PFSK-1 (cell line): ENCODE measurements around the gene ZBTB43.

Source experiments
- POLR2AphosphoS5 ChIP-seq: IDR thresholded peaks from 2 replicates; pipeline ENCODE4 v1.6.1; 2012; ENCODE audit warnings: low read depth, mild to moderate bottlenecking, control low read depth, low read length, moderate library complexity
- SIN3A ChIP-seq: IDR thresholded peaks from 2 replicates; pipeline ENCODE4 v1.6.1; 2012; ENCODE audit warnings: mild to moderate bottlenecking, low read length, moderate library complexity, borderline replicate concordance; ENCODE audit not compliant: insufficient read depth
- TAF1 ChIP-seq: IDR thresholded peaks from 2 replicates; pipeline ENCODE4 v1.6.1; 2012; ENCODE audit warnings: low read length, control low read depth, borderline replicate concordance; ENCODE audit not compliant: insufficient read depth
- TF ChIP-seq, protein P1 (sequence below), 2 experiments: IDR thresholded peaks; 2 replicates each; pipeline versions ENCODE4 v1.6.1 to v1.8.0; 2011 to 2012; ENCODE audit warnings: low read depth in 2 of 2, low read length in 2 of 2, control low read depth in 1 of 2, inconsistent platforms in 1 of 2, mild to moderate bottlenecking in 1 of 2, moderate library complexity in 1 of 2; ENCODE audit not compliant: insufficient read depth in 1 of 2

DNA sequence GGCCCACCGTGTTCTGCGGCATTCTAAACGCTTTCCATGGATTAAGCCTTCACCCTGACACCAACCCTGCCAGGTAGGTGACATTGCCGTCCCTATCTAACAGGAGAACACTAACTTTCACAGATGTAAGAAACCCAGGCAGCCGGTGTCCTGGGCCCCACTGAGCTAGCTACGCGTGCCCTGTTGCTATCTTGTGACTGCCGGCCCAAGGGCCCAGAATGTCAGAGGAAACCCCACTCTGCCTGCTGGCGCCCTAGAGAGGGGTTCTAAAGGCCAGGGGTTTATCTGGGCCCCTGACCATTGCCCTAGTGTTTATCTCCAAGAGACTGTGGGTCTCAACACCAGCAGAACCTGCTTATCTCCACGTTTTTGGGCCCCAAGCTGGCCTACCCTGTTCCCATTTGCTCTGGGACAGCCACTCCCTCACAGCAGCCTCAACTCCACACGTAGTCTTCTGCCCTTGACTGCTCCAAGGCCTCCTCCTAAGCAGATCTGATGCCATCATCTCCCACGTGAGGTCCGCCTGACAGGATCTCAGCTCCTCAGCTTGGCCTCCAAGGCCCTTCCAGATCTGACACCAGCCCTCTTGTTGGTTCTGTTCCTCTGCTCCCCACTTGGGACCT is 37.5 kb downstream of the ZBTB43 start:
- no peak for TF ChIP-seq POLR2AphosphoS5
- no peak for TF ChIP-seq TAF1
- TF ChIP-seq, protein P1, sequence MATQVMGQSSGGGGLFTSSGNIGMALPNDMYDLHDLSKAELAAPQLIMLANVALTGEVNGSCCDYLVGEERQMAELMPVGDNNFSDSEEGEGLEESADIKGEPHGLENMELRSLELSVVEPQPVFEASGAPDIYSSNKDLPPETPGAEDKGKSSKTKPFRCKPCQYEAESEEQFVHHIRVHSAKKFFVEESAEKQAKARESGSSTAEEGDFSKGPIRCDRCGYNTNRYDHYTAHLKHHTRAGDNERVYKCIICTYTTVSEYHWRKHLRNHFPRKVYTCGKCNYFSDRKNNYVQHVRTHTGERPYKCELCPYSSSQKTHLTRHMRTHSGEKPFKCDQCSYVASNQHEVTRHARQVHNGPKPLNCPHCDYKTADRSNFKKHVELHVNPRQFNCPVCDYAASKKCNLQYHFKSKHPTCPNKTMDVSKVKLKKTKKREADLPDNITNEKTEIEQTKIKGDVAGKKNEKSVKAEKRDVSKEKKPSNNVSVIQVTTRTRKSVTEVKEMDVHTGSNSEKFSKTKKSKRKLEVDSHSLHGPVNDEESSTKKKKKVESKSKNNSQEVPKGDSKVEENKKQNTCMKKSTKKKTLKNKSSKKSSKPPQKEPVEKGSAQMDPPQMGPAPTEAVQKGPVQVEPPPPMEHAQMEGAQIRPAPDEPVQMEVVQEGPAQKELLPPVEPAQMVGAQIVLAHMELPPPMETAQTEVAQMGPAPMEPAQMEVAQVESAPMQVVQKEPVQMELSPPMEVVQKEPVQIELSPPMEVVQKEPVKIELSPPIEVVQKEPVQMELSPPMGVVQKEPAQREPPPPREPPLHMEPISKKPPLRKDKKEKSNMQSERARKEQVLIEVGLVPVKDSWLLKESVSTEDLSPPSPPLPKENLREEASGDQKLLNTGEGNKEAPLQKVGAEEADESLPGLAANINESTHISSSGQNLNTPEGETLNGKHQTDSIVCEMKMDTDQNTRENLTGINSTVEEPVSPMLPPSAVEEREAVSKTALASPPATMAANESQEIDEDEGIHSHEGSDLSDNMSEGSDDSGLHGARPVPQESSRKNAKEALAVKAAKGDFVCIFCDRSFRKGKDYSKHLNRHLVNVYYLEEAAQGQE (IDR thresholded peaks at IDR 0.05; ENCODE audit: insufficient read depth in 1 of 2, low read depth in 2 of 2, low read length in 2 of 2): no peak
- no peak for TF ChIP-seq SIN3A
